GM12878 (cell line): ENCODE measurements around the gene SOS1.

Experiments used
- CTCF ChIP-seq, 3 experiments: IDR thresholded peaks in 2 of 3; conservative IDR thresholded peaks in 1 of 3; 2 replicates each; pipeline ENCODE4 v1.5.1; 2011; ENCODE audit warnings: low read depth in 3 of 3, low read length in 3 of 3, mild to moderate bottlenecking in 3 of 3, control low read depth in 2 of 3, moderate library complexity in 2 of 3, inconsistent platforms in 1 of 3, mixed read lengths in 1 of 3; ENCODE audit not compliant: control insufficient read depth in 2 of 3, insufficient read depth in 1 of 3; ENCODE audit errors: extremely low read depth in 1 of 3
- RAD21 ChIP-seq: IDR thresholded peaks from 2 replicates; pipeline ENCODE4 v1.6.1; 2011; ENCODE audit warnings: mild to moderate bottlenecking, low read depth, low read length, moderate library complexity; ENCODE audit not compliant: insufficient read depth
- ZSCAN29 ChIP-seq: fragments of 450-650 bp; IDR thresholded peaks from 2 replicates; pipeline ENCODE4 v1.6.1; 2017; ENCODE audit warnings: mild to moderate bottlenecking, moderate library complexity

GRCh38 chr2:39144416-39144815 lies 23.6 kb upstream of the SOS1 start:
- TF ChIP-seq RAD21: no peak
- TF ChIP-seq CTCF (IDR thresholded peaks at IDR 0.05 in 2 of 3, conservative IDR thresholded peaks at IDR 0.05 in 1 of 3; ENCODE audit: control insufficient read depth in 2 of 3, extremely low read depth in 1 of 3, insufficient read depth in 1 of 3, low read depth in 3 of 3, low read length in 3 of 3): no peak
- no peak for TF ChIP-seq ZSCAN29
